Fibroblast of lung (primary cell): Measurements from ENCODE around the gene CACNB1.

ENCODE experiments used
- CTCF ChIP-seq, 2 donors: IDR thresholded peaks in 1 of 2; conservative IDR thresholded peaks in 1 of 2; 1 replicate in 1 of 2; 2 replicates in 1 of 2; pipeline ENCODE4 v1.5.1; 2011 to 2012; ENCODE audit warnings: low read length in 2 of 2, control low read depth in 1 of 2, inconsistent platforms in 1 of 2, low read depth in 1 of 2, mild to moderate bottlenecking in 1 of 2
- EZH2 ChIP-seq: IDR thresholded peaks from 2 replicates; pipeline ENCODE4 v1.5.1; 2012; ENCODE audit warnings: low read length, control low read depth, mild to moderate bottlenecking; ENCODE audit errors: missing control alignments

- TF ChIP-seq EZH2: no peak
- TF ChIP-seq CTCF (conservative IDR thresholded peaks at IDR 0.05 in 1 of 2, IDR thresholded peaks at IDR 0.05 in 1 of 2; ENCODE audit: low read depth in 1 of 2, low read length in 2 of 2): peak; percentile 23 to 50
Measured at GRCh38 chr17:39239640-39240314, 42.3 kb upstream of the CACNB1 start.
